Astrocyte of the cerebellum (primary cell): ENCODE data around the gene ANKRD27.

Experiments used
- DNase-seq: peaks from one replicate; pipeline ENCODE4 v3.0.0-alpha.2; 2011; ENCODE audit warnings: low read depth
- H3K4me3 ChIP-seq: 2 replicates; pipeline ENCODE4 v1.5.1; 2011; ENCODE audit warnings: mild to moderate bottlenecking, low read depth, low read length, moderate library complexity
- in situ Hi-C: cut with HindIII; loops from 2 replicates; pipeline ENCODE4 v1.10.0; 2017; ENCODE audit warnings: low sequenced_read_pairs
- TF ChIP-seq, protein P1 (sequence below): IDR thresholded peaks from 2 replicates; pipeline ENCODE4 v1.5.1; 2012; ENCODE audit warnings: low read length, low read depth, moderate library complexity, mild to moderate bottlenecking; ENCODE audit errors: missing control alignments

Gene ANKRD27

DNA sequence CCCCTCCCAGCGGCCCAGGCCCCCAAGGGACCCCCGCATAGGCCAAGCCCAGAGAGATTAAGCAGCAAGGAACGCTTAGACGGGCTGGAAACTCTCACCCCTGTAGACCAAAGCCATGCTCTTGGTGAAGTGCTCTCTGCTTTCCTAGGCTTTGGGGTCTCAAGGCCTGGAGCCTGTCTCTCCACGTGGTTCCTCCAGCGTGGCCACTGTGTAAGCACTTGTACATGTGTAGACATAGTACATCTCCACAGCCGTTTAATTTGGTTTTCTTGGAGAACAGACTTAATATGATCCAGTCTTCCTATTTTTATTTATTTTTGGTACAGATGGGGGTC lies 17.7 kb upstream of the ANKRD27 start:
- H3K4me3 ChIP-seq = peak overlapping the region; percentile 55
- no peak for DNase-seq
- TF ChIP-seq, protein P1, sequence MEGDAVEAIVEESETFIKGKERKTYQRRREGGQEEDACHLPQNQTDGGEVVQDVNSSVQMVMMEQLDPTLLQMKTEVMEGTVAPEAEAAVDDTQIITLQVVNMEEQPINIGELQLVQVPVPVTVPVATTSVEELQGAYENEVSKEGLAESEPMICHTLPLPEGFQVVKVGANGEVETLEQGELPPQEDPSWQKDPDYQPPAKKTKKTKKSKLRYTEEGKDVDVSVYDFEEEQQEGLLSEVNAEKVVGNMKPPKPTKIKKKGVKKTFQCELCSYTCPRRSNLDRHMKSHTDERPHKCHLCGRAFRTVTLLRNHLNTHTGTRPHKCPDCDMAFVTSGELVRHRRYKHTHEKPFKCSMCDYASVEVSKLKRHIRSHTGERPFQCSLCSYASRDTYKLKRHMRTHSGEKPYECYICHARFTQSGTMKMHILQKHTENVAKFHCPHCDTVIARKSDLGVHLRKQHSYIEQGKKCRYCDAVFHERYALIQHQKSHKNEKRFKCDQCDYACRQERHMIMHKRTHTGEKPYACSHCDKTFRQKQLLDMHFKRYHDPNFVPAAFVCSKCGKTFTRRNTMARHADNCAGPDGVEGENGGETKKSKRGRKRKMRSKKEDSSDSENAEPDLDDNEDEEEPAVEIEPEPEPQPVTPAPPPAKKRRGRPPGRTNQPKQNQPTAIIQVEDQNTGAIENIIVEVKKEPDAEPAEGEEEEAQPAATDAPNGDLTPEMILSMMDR = no peak
- in situ Hi-C loops = no loop called here

DNA sequence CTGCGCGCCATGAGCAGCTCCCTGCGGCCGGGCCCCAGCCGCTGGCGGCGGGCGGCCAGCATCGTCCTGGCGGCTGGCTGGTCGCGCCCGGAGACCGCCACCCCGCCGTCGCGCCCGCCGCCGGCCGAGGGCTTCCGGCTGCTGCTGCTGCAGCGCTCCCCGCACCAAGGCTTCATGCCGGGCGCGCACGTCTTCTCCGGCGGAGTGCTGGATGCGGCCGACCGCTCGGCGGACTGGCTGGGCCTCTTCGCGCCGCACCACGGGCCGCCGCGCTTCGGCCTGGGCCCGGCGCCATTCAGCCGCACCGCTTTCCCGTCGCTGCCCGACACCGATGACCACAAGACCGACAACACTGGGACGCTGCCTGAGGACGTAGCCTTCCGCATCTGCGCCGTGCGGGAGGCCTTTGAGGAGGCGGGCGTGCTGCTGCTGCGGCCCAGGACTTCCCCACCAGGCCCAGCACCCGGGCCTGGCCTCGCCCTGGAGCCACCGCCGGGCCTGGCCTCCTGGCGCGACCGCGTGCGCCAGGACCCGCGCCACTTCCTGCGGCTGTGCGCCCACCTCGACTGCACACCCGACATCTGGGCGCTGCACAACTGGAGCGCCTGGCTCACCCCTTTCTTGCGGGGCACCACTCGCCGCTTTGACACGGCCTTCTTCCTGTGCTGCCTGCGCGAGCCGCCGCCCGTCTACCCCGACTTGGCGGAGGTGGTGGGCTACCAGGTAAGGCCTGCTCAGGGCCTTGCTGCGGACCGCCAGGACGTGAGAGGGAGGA lies 17.2 kb upstream of the ANKRD27 start:
- DNase-seq = no peak
- TF ChIP-seq, protein P1 = no peak
- H3K4me3 ChIP-seq = peak overlapping the region; percentile 55
- in situ Hi-C loops = no loop called here

DNA sequence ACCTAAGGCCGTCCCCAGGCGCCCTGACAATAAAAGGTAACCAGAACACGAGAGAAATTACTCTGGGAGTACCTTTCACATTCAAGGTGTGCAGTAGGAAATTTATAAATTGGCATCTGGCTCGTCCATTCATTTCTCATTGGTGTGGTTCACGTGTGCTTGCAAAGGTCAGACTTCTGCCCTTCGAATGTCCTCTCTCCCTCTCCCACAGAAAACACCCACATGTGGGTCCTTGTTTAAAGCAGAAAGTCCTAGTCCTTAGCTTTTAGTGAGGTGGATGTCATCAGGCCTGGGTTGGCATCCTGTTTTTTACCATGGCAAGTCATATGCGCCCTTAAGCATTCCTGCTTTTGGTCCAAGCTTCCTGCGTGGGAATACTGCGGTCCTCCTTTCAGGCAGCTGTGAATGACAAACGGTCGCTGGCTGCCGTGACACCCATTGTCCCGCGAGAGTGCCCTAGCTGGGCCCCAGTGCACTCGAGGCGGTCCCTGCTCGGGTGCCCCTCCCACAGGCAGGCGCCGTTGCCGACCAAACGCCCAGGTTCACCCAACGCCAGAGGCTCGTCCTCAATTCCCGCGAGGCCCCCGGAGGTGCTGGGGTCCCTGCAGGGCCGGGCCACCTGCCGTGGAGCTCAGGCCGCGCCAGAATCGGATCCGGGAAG lies 16.4 kb upstream of the ANKRD27 start, which contains the start of gene NUDT19:
NUDT19 (plus strand) TSS at position 531 of the 661 bp plus-strand sequence. CDS start 140 bp downstream, outside the sequence.
- no peak for DNase-seq
- TF ChIP-seq, protein P1 = no peak
- in situ Hi-C loops = no loop called here
- H3K4me3 ChIP-seq = peak within 1 kb of the TSS; percentile 55

DNA sequence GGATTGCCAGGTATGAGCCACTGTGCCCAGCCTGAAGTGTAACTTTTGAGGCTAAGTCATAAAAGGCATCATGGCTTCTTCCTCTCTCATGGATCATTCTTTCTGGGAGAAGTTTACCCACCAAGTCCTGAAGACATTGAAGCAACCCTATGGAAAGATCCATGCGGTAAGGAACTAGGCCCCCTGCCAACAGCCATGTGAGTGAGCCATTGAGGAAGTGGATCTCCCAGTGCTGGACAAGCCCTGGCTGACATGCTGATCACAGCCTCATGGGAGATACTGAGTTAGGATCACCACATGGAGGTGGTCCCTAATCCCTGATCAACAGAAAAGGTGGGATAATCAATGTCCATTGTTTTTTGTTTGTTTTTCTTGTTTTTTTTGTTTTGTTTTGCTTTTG lies 13.3 kb upstream of the ANKRD27 start:
- TF ChIP-seq, protein P1 = no peak
- in situ Hi-C loops = no loop called here
- H3K4me3 ChIP-seq = no peak overlapping the region

DNA sequence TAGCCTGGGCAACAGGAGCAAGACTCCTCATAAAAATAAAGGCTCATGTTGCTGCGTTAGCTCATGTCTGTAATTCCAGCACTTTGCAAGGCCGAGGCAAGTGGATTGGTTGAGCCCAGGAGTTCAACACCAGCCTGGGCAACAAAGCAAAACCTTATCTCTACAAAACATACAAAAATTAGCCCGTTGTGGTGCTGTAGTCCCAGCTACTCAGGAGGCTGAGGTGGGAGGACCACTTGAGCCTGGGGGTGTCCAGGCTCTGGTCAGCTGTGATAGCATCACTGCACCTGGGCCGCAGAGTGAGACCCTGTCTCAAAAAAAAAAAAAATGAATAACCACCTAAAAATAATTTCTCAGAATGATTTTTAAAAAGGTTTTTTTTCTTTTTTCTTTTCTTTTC lies 12.7 kb upstream of the ANKRD27 start:
- no peak for DNase-seq
- TF ChIP-seq, protein P1 = no peak
- in situ Hi-C loops = no loop called here

More for the DNA sequence above, 13.3 kb upstream of the ANKRD27 start:
- DNase-seq = no peak

DNA sequence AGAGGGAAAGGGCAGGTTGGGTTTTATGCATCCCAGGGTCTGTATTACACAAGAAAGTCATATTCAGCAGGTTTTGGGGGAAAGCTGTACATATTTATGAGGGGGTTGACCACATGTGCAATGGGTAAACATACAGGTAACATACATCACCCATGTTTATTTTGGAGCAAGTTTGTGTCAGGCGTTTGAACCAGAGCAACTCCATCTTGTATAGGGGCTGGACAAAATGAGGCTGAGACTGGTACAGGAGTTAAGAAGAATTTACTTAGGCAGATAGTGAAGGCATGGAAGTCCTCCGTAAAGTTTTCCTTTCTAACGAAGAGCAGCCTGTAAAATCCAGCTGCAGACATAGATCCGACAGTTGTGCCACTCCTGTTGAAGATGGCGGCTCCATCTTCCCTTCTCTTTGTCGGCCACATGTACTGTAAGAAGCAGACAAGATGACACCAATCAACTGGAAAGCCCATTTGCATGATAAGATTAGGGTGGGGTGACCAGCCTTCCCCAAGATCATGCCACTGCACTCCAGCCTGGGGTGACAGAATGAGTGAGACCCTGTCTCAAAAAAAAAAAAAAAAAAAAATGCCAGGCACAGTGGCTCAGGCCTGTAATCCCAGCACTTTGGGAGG lies 12.0 kb upstream of the ANKRD27 start:
- TF ChIP-seq, protein P1 = no peak
- H3K4me3 ChIP-seq = no peak overlapping the region
- in situ Hi-C loops = no loop called here
- DNase-seq = no peak

More for the DNA sequence above, 12.7 kb upstream of the ANKRD27 start:
- no peak overlapping the region for H3K4me3 ChIP-seq
